Glomerular visceral epithelial cell (primary cell): Measurements from ENCODE around the gene CLTB.

Source experiments
- DNase-seq: peaks from one replicate; pipeline ENCODE4 v3.0.0-alpha.2; 2016; ENCODE audit errors: extremely low spot score

CLTB gene

DNA sequence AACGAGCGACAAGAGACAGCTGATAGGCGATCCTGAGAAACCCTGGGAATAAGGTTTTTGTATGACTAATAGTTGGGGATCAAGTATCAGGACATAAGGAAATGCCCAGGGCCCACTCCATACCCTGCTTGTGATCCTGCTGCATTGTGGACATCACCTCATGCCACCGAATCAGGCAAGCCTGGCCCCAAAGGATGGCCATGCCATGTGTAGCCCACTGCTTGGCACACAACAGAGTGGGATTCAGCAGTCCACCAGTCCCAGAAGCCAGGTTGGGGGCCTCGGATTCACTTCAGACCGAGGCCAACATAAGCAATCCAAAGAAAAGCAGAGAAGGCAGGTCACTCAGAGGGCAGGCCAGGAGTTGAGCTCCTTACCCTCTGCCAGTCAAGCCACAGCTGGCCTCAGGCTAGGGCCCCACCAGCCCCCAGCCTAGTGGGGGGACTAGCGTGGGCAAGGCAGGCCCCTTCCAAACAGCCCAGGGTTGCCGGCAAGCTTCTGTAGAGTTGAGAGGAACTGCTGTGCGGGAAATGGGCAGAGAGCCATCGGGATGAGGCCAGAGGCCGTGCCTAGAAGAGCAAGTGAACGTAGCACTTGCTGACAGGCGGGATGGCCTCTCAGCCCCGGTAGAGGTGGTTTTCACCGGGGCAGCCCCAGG lies 33.0 kb downstream of the CLTB start:
- DNase-seq, result no peak

DNA sequence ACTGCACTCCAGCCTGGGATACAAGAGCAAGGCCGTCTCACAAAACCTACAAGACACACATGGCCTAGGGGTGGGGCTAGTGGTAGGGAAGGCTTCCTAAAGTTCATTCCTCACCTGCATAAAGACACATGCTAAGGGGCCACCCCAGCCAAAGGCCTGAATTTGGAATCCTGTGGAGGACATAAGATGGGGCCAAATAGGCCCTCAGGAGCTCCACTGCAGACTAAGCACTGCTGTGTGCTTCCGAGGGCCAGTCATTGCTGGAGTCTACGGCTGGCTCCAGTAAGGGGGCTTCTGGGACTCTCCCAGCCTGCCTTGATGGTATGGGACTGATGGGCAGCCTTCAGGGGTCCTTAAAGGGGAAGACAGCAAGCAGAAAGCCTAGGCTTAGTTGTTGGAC lies 33.6 kb downstream of the CLTB start:
- DNase-seq, result no peak

DNA sequence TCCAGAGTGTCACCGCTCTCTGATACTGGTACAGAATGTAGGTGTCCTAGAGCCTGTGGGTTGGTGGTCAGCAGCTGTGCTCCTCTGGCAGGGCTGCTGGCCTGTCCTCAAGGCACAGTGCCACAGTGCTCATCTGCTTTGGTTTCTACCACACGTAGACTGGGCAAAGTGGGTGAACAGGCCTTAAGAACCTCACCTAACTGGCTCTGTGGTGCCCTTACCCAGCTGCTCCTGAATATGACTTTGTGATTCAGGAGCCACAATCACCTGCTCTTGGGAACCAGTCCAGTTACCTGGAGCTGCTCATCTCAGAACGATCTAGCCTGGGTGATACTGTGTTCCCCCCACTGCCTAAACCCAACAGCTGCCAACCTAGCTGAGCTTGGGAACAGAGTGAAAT lies 34.4 kb downstream of the CLTB start:
- no peak for DNase-seq

DNA sequence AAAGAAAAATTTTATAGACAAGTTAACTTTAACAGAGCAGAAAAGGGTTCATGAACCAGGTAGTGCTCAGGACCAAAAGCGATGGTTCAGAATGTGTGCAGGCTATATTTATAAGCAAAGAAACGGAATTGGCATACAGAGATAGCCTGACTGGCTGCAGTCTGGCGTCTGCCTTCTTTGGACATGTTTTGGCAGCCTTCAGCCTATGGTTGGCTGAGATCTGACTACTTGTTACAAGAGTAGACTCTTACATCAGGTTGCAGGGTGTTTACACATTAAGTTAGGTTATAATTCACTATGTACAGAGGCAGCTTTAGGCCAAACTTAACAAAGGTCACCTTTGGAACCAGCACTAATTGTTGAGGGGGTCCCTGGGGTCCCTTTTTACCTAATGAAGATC lies 34.9 kb downstream of the CLTB start:
- DNase-seq, result no peak

DNA sequence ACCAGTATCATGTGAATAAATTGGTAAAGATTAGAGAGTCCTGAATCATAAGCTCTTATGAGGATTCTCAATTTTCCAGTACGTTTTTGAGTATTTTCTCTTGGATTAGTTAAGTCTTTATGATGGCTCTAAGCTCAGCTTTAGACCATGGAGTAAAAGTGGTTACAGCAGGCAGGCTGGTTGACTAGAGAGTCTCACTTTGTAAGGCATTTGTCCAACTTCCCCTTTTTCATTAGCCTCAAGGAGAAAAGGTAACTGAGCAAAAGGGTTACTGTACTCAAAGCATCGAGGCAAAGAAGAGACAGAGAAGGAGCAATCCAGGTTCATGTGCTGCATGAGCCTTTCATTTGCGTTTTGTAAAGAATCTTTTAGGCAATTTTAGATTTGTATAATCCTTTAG lies 36.5 kb downstream of the CLTB start:
- no peak for DNase-seq

DNA sequence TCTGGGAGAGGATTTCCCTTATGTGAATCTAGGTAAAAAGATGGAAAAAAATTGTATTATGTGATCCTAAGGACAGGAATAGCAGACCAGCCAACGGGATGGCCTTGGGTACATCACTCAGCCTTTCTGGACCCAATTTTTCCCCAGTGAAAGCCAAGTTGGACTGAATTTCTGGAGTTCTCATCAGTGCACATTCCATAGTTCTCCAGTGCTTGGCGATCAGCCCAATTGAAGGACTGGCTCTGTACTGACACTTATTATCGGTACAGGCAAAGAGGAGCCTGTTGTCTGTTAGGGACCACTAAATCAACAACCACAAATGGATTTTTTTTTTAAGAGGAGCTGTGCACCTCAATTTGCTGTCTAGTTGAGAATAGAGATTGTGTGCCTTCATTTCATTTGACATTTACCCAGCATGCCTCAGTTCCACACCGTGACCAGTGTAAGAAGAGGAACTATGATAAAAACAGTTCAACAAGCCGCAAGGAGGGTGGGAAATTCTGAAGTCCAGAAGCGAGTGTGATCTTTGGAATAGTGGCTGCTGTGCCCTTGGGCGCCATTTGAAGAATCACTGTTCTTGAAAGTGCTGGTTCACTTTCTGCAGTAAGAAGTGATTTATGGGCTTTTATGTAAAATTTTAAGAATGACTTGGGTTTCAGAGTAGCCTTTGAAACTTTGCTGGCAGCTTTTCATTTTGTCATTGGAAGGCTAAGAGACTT lies 43.1 kb downstream of the CLTB start:
- no peak for DNase-seq

DNA sequence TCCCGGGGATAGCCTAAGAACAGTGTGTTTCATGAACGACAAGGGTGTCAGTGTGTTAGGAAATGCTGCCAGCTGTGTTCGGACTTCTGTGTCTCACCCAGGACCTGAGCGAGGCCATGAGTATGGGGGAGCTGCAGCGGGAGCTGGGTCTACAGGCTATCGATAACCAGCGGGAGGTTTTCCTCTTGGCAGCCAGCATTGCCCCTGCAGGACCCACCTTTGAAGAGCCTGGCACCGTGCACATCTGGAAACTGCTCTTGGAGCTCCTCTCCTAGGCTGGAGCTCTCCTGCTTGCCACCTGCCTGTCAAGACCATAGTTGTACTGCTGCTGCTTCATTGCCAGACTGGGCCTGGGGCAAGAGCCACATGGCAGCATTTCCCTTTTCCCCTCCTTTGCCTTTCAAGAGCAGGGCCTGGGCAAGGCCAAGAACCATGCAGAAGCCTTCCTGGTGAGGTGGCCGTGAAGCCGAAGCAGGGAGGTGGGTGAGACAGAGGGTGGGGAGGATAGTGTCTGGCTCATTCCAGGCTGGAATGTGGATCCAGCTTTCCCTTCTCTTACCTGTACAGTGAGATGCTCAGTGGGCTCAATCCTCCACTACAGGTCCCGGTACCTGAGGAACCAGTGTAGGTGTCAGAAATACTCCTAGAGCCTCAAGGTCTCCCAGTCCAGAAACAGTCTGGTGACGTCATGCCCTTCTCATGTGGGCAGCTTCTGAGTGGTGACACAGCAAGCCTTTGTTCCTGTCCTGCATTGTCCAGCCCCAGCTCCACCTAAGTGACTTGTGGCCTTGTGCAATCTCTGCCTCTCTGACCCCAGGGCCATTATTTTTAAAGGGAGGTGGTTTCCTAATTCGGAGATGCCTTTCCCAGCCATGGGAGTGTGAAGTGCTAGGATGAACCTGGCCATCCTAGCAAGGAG lies 44.5 kb downstream of the CLTB start:
- DNase-seq, result no peak

DNA sequence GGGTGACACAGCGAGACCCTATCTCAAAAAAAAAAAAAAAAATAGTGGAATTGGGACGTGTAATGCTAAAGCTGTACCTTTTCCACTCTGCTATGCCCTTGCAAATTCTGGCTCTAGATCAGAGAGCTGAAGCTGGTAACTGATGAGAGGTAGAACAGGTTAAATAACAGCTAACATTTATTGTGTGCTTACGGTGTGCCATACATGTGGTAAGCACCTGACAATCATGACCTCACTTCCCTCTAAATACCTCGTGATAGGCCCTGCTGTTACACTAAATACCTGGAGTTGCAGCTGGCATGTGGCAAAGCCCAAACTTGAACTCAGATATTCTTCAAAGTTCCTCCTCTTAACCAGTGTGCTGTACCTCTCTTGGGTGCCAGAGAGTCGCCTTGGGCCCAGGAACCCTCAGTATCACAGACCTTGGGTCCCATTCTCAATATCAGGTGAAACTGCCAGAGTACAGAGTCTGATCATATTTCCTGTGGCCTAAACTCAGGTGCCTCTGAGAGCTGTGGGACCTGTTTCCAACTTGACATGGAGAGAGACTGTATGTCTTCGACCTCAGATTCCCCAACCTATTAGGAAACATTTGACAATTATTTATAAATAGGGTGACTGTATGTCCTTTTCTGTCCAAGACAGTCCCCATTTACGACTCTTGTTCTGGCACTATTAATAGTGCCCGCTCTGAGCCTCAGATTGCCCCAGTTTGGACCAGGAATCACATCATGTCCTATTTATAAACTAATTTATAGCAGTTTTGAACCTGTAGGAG lies 46.2 kb downstream of the CLTB start:
- DNase-seq, result no peak

DNA sequence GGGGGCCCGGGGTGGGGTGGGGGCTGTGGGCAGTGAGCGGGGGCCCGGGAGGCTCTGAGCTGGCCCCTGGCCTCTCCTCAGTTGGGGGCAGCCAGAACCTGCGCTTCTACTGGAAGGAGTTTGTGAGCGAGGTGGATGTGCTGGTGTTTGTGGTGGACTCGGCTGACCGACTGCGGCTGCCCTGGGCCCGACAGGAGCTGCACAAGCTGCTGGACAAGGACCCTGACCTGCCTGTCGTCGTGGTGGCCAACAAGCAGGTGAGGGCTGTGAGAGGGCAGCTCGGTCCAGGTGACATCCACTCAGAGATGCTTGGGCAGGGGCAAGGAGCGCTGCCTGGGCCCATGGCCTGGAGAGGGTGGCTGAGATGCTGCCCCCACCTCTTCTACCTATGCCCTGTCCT lies 47.6 kb downstream of the CLTB start:
- no peak for DNase-seq

DNA sequence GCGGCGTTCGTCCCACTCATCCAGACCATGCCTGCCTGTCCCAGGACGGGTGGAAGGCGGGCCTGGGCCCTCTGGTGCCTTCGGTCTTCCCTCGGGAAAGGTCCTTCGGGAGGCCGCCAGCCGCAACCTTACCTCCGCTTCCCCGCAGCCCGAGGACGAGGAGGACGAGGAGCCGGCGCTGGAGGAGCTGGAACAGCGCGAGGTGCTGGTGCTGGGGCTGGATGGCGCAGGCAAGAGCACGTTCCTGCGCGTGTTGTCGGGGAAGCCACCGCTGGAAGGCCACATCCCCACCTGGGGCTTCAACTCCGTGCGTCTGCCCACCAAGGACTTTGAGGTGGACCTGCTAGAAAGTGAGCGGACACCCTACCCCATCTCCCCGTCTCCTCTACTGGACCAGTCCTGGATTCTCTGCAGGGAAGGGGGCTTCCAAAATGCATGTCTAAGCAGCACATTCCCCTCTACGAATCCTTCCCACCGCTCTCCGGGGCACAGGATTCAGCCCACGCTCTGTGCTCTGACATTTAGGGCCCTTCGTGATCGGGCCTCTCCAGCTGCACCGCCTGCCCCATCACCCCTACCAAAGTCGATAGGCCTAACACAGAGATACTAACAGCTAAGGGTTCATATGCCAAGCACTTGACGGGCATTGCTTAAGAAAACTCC lies 50.0 kb downstream of the CLTB start:
- no peak for DNase-seq

DNA sequence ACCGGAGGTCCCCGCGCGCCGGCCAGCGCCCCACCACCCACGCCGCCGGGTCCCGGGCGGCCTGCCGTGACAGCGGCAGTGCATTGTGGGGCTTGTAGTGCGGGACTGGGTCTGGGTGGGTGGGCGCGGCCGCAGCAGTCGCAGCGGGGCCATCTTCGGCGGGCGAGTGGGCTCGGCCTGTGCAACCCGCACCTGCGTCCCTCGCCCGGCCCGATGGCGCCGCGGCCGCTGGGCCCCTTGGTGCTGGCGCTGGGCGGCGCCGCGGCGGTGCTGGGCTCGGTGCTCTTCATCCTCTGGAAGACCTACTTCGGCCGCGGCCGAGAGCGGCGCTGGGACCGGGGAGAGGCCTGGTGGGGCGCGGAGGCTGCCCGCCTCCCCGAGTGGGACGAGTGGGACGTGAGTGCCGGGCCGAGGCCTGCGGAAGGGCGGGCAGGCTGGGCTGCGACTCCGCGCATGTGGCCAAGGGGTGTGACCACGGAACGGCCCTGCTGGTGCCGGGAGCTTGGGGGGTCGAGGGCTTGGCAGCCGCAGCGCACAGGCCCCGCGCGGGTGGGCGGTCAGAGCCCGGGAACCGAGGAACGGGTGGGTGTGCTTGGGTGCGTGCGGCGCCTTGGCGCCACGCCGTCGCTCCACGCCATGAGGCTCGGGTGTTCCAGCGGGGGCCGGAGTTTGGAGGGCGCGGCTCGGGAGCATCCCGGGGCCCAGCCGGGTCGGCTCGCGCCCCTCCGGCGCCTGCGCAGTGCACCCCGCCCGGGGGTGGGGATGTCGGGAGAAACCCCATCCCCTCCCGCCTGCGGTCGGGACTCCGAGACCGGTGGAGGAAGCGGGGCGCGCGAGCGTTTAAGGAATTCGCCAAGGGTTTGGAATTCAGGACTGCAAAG lies 50.7 kb downstream of the CLTB start, which contains the start of gene ARL10:
TSS of gene ARL10 (plus strand) at position 137 of the 881 bp plus-strand sequence. CDS start at position 214, 77 bp downstream.
- DNase-seq, result no peak

DNA sequence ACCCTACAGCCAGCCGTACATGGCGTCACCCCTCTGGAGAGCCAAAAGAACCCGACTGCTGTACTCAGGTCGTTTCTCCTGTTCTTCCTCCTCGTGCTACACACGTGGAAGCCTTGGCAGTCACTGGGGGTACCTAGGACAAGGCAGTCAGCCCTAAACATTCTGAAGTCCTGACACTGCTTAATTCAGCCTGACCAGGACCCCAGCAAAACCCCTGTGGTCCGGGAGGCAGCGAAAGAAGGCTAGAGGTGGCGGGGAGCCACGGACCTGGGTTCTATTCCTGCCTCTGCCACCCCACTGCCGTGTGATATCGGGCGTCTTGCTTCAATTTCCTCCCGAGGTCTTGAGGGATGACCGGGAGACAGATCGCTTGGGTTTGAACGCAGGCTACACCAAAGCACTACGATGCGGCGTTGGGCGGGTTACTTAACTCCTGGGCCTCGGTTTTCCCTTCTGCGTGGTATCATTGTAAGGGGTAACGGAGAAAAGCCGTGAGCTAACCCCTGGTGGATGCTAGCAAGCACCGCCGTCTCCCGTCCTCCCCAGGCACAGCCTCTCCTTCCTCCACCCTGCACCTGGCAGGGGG lies 51.5 kb downstream of the CLTB start:
- no peak for DNase-seq

DNA sequence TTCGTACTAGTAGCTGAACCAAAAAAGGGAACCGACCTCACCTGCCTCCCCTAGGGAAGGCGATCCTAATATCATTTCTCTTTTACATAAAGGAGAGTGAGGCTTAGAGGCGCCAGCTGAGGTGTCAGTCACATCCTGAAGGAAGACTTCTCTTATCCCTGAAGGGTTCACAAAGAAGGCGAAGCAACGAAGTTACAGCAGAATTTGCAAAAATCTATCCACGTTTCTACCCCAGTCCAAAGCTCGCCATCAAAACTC lies 54.2 kb downstream of the CLTB start:
- DNase-seq, result no peak

DNA sequence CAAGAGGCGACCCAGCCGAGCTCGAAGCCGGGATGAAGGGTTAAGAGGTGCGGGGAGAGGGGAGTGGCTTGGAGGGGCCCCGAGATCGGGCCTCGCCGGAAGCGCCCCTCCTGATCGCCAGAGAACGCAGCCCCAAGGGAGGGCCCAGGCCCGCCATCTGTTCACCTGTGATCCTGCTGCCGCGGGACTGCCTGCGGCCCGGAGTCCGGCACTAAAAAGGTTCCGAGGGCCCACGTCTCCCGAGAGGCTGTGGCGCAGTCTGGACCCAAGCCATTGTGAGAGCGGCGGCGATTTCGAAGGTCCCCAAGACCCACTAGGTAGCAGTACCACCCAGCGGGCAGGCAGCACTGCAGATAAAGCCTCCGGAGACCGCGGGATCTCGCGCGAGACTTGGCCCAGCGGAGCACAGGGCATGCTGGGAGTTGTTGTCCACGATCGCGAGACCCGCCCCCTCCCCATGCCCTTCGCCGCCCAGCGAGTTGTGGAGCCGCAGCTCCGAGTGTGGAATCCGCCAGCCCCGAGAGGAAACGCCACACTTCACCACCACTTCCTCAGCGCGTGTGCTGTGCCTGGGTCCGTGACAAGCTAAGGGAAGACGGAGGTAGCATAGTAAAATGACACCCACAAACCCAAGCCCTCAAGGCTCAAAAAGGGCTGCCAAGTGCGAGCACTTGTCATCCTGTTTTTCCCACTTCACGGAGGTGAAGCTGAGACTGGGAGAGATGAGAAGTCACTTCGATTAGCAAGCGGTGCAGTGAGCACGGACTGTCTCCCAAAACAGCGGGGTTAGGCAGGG lies 54.7 kb downstream of the CLTB start, which contains the start of gene KIAA1191:
TSS of gene KIAA1191 (minus strand) at position 328 of the 796 bp plus-strand sequence. CDS start 2,256 bp downstream, outside the sequence.
- peak; percentile 92 for DNase-seq

DNA sequence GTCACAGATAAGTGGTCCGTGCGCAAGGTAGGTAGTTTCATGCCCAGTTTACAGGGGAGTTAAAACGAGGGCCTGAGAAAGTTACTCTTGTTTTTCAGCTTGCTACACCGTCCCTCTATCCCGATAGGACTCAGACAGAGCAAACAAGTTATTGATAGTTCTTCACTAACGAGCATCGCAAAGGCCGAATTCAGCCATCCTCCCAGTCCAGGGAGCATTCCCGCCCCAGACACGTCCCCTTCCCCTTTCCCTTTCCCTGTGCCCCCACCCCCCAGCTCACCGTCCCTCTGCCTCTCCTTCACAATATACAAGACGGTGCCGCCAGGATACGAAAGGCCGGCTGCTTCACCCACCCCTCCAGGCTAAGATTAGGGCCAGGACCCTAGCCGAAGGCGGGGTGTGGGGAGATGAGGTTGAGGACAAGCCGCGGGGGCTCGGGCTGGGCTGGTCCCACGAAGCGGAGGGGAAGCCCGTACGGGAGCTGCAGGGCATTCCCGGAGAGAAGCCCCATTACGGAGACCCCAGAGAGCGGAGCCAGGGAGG lies 55.4 kb downstream of the CLTB start:
- peak; percentile 15 for DNase-seq

DNA sequence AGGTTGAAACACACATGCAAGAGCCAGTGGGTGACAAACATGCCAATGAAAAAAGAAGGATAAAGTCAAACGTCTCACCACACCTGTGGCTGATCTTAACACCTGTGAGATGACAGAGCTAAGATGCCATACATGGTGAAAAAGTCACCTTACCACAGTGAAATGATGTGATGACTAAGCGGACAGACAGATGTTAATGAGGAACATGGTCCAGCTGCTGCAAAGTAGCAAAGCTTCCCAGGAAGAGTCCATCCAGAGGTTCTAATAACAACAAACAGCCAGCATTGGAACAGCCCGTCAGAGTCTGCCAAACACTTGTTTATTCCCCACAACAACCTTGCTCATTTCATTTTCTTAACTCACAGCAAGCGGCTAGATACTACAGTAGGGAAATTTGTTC lies 56.7 kb downstream of the CLTB start:
- DNase-seq, result no peak

DNA sequence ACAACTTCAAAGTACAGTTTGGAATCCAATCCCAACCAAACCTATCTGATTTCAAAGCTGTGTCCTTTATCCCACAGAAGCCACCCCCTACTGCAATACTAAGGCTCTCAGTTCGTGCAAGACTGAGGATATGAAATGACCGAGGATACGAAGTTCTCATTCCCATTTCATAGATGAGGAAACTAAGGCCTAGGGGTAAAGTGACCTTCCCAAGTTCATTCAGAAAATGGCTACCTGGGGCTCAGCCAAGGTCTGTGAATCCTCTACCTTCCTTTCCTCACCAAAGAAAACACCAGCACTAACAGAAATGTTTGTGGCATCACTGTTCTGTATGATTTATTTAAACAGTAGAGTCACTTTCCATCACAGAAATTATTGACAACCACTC lies 60.2 kb downstream of the CLTB start:
- DNase-seq, result no peak

DNA sequence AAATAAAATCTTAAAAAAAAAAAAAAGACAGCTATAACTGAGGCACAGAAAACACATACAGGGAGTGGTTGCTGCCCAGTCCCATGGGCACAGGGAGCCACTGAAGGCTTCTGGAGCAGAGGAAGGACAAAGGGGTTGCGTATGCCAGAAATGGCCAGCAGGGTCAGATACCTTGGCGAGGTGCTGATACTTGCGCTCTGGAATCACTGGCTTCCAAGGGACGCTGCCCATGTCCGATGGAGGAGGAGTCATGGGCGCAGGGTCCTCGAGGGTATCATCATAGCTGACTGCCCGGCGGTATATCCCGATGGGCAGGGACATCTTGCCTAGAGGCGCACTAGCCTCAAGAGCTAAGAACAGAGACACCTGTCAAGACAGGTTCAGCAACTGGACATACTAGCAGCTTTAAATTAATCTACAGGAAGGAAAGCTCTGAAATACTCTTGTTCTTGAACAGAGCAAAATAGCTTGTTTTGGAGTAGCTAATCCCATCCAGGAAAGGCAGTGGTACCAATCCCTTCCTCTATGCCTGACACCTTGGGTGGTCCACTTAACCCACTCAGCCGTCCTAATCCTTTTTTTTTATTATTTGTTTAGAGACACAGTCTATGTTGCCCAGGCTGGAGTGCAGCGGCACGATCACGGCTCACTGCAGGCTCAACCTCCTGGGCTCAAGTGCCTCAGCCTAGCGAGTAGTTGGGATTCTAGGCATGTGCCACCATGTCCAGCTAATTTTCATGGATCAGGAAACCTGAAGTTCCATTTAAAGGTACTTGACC lies 60.8 kb downstream of the CLTB start:
- DNase-seq, result no peak
